Measurements from ENCODE around the gene NXN.

NXN gene

DNA sequence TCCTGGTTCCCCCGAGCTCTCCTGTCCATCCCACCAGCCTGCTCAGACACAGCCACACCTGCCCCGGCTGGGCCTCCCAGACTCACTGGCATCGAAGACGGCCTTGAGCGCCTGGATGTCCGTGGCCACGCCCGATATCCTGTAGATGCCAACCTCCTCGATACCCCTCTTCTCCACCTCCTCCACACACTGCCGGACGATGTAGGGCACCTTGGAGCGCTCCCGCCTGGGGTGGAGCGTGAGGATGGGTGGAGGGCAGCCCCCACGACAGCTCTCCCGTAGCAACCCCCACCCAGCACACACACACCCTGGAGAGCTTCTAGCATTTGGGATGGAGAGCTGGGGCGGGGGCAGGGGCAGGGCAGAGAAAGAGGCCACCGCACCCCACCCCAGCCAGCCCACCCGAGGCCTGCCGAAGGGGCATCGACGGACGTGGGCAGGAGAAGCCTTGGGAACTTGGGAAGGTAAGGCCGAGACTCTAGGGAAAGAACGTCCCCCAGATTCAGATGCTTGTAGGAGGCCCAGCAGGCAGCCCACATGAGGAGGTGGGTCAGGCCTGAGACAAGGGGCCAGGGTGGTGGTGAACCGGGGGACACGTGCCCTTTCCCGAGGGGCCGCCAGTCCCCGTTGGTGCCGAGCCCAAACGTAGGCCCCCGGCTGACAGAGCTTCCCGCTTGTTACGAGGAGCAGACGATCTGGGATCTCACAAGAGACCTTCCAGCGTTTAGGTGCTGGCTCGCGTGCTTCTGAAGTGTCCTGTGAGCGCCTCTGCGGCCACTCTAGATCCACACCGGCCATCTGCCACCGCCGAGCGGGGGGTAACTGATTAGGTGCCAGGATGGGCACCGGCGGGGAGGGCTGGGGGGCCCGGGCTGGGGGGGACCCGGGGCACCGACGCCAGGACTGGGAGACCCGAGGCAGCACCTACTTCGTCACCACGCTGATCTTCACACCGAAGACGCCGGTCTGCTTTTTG lies 32.5 kb upstream of the NXN start:
- POLR2A ChIA-PET: no interaction called here
- CTCF ChIA-PET: interaction anchor here (0.8 to 4.0 kb wide), 3 partner anchors 10 to 45 kb away, joined by 3 to 18 read pairs (median 7); no protein-coding TSS in a partner anchor
- no peak for DNase-seq (ENCODE audit: low read depth, low spot score)
- H3K4me3 ChIP-seq (ENCODE audit: low read depth, low read length): no peak overlapping the region
- TF ChIP-seq, protein P1, sequence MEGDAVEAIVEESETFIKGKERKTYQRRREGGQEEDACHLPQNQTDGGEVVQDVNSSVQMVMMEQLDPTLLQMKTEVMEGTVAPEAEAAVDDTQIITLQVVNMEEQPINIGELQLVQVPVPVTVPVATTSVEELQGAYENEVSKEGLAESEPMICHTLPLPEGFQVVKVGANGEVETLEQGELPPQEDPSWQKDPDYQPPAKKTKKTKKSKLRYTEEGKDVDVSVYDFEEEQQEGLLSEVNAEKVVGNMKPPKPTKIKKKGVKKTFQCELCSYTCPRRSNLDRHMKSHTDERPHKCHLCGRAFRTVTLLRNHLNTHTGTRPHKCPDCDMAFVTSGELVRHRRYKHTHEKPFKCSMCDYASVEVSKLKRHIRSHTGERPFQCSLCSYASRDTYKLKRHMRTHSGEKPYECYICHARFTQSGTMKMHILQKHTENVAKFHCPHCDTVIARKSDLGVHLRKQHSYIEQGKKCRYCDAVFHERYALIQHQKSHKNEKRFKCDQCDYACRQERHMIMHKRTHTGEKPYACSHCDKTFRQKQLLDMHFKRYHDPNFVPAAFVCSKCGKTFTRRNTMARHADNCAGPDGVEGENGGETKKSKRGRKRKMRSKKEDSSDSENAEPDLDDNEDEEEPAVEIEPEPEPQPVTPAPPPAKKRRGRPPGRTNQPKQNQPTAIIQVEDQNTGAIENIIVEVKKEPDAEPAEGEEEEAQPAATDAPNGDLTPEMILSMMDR (IDR thresholded peaks at IDR 0.05; ENCODE audit: insufficient read depth, low read length, missing control alignments): no peak

- DNase-seq (ENCODE audit: low read depth, low spot score): no peak
- ChIA-PET POLR2A (no interaction called here), CTCF (interaction anchor here (0.8 to 4.0 kb wide), 3 partner anchors 9 to 46 kb away, joined by 3 to 18 read pairs (median 7); no protein-coding TSS in a partner anchor)
- TF ChIP-seq, protein P1 (IDR thresholded peaks at IDR 0.05; ENCODE audit: insufficient read depth, low read length, missing control alignments): no peak
- H3K4me3 ChIP-seq (ENCODE audit: low read depth, low read length): no peak overlapping the region
Measured at GRCh38 chr17:1011138-1011537, 31.6 kb upstream of the NXN start.

DNA sequence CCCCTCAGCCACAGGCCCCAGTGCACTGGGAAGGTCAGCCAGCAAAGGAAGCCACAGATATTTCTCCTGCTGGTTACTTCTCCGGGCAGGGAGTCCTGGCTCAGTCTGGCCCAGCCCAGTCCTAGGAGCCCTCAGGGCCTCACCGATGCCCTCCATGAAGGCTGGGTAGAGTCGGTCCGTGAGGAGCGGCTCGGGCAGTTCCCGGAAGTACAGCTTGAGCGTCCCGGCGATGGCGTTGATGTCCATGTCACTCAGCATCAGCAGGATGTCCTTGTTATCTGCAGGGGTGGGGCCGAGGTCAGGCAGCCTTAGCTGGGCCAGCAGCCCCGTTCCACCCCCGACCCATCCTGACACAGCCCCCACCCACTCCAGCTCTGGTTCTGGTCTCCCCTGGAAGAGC lies 31.0 kb upstream of the NXN start:
- no peak overlapping the region for H3K4me3 ChIP-seq (ENCODE audit: low read depth, low read length)
- ChIA-PET POLR2A (interaction anchor here (0.6 kb wide), 1 partner anchor 26 kb away, joined by 3 read pairs; no protein-coding TSS in a partner anchor), CTCF (interaction anchor here (1.7 to 4.0 kb wide), 2 partner anchors 9 to 11 kb away, joined by 7 to 18 read pairs; no protein-coding TSS in a partner anchor)
- TF ChIP-seq, protein P1 (IDR thresholded peaks at IDR 0.05; ENCODE audit: insufficient read depth, low read length, missing control alignments): no peak
- no peak for DNase-seq (ENCODE audit: low read depth, low spot score)

GRCh38 chr17:1010086-1010450 lies 30.5 kb upstream of the NXN start:
- ChIA-PET POLR2A (interaction anchor here (0.6 kb wide), 1 partner anchor 26 kb away, joined by 3 read pairs; no protein-coding TSS in a partner anchor), CTCF (interaction anchor here (1.7 to 4.0 kb wide), 2 partner anchors 8 to 11 kb away, joined by 7 to 18 read pairs; no protein-coding TSS in a partner anchor)
- TF ChIP-seq, protein P1 (IDR thresholded peaks at IDR 0.05; ENCODE audit: insufficient read depth, low read length, missing control alignments): no peak
- no peak overlapping the region for H3K4me3 ChIP-seq (ENCODE audit: low read depth, low read length)
- DNase-seq (ENCODE audit: low read depth, low spot score): no peak

DNA sequence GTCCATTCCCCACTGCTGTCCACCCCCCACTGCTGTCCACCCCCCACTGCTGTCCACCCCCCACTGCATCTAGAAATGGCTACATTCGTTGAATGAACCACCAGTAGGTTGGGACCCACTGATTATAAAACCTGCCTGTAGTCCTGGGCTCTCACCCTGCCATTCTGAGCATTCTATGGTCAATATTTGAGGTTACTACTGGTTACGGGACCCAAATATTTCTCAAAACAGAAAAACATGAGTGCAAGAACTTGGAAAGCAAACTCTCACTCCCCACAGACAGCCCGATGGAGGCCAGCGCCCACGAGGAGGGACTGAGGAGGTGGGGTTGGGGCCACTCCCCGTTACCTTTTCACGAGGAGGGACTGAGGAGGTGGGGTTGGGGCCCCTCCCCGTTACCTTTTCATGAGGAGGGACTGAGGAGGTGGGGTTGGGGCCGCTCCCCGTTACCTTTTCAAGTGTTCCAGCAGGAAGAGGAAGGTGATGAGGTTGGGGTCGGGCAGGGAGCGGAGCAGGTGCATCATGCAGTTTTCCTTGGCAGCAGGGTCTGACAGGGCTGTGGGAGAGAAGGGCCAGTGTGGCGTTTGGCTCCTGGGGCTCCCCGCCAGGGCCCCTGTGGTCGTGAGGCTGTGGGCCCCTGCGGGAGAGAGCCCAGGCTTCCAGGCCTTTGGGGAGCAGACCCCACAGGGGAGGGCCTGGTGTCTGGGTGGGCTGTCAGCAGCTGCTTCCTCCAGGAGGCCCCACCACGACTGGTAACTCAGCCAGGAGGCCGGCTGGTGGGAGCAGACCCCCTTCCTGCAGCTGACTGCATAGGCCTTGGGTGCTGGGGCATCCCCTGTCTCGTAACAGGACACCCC lies 29.9 kb upstream of the NXN start:
- ChIA-PET POLR2A (interaction anchor here (0.6 kb wide), 1 partner anchor 27 kb away, joined by 3 read pairs; no protein-coding TSS in a partner anchor), CTCF (interaction anchor here (4.0 kb wide), 1 partner anchor 8 kb away, joined by 18 read pairs; no protein-coding TSS in a partner anchor)
- DNase-seq (ENCODE audit: low read depth, low spot score): no peak
- no peak overlapping the region for H3K4me3 ChIP-seq (ENCODE audit: low read depth, low read length)
- TF ChIP-seq, protein P1 (IDR thresholded peaks at IDR 0.05; ENCODE audit: insufficient read depth, low read length, missing control alignments): no peak
